ENCODE data around the gene COLEC11.

Gene COLEC11

GRCh38 chr2:3661149-3661660 is 66.3 kb downstream of the COLEC11 start:
- in situ Hi-C loops (cut with MboI; ENCODE audit: low sequenced_read_pairs, unreplicated experiment) = no loop called here
- no peak for TF ChIP-seq CTCF (IDR thresholded peaks at IDR 0.05; ENCODE audit: borderline replicate concordance, control extremely low read depth, extremely low read depth, insufficient read depth, missing control alignments)
- no peak for DNase-seq (ENCODE audit: low spot score)

GRCh38 chr2:3662239-3662638 is 67.3 kb downstream of the COLEC11 start:
- DNase-seq (ENCODE audit: low spot score) = no peak
- TF ChIP-seq CTCF (IDR thresholded peaks at IDR 0.05; ENCODE audit: borderline replicate concordance, control extremely low read depth, extremely low read depth, insufficient read depth, missing control alignments) = no peak
- in situ Hi-C loops (cut with MboI; ENCODE audit: low sequenced_read_pairs, unreplicated experiment) = no loop called here

- no peak for TF ChIP-seq CTCF (IDR thresholded peaks at IDR 0.05; ENCODE audit: borderline replicate concordance, control extremely low read depth, extremely low read depth, insufficient read depth, missing control alignments)
- no peak for DNase-seq (ENCODE audit: low spot score)
- in situ Hi-C loops (cut with MboI; ENCODE audit: low sequenced_read_pairs, unreplicated experiment) = no loop called here
These were observed 69.2 kb downstream of the COLEC11 start for GRCh38 chr2:3664118-3664517.

GRCh38 chr2:3664925-3665324 is 70.0 kb downstream of the COLEC11 start:
- no peak for DNase-seq (ENCODE audit: low spot score)
- TF ChIP-seq CTCF (IDR thresholded peaks at IDR 0.05; ENCODE audit: borderline replicate concordance, control extremely low read depth, extremely low read depth, insufficient read depth, missing control alignments) = no peak
- in situ Hi-C loops (cut with MboI; ENCODE audit: low sequenced_read_pairs, unreplicated experiment) = no loop called here

- no peak for TF ChIP-seq CTCF (IDR thresholded peaks at IDR 0.05; ENCODE audit: borderline replicate concordance, control extremely low read depth, extremely low read depth, insufficient read depth, missing control alignments)
- no peak for DNase-seq (ENCODE audit: low spot score)
- in situ Hi-C loops (cut with MboI; ENCODE audit: low sequenced_read_pairs, unreplicated experiment) = no loop called here
These were observed 71.1 kb downstream of the COLEC11 start for GRCh38 chr2:3665886-3666612.

- no peak for DNase-seq (ENCODE audit: low spot score)
- no peak for TF ChIP-seq CTCF (IDR thresholded peaks at IDR 0.05; ENCODE audit: borderline replicate concordance, control extremely low read depth, extremely low read depth, insufficient read depth, missing control alignments)
- in situ Hi-C loops (cut with MboI; ENCODE audit: low sequenced_read_pairs, unreplicated experiment) = no loop called here
These were observed 71.7 kb downstream of the COLEC11 start for GRCh38 chr2:3666613-3666975.
